ENCODE results near the gene LPXN.

Gene LPXN

GRCh38 chr11:58513747-58514367 lies 61.8 kb downstream of the LPXN start:
- no peaks in the 10 kb centered on the region for H3K36me3 ChIP-seq (replicated peaks; ENCODE audit: insufficient read depth, low read length)
- no peaks in the 10 kb centered on the region for H3K27me3 ChIP-seq (replicated peaks; ENCODE audit: insufficient read depth, low read length)
- DNase-seq, result peak; percentile 10
- no peaks in the 10 kb centered on the region for H3K9me3 ChIP-seq (replicated peaks; ENCODE audit: insufficient read depth, low read length)
- no peaks in the 10 kb centered on the region for H3K4me1 ChIP-seq (ENCODE audit: low read length)
- H3K4me2 ChIP-seq (ENCODE audit: low read depth, low read length), result no peak overlapping the region
- TF ChIP-seq EZH2 (optimal IDR thresholded peaks at IDR 0.05; ENCODE audit: low read depth, low read length), result no peak
- TF ChIP-seq EZH2phosphoT487 (IDR thresholded peaks at IDR 0.05; ENCODE audit: low read length), result no peak
- TF ChIP-seq, protein P1, sequence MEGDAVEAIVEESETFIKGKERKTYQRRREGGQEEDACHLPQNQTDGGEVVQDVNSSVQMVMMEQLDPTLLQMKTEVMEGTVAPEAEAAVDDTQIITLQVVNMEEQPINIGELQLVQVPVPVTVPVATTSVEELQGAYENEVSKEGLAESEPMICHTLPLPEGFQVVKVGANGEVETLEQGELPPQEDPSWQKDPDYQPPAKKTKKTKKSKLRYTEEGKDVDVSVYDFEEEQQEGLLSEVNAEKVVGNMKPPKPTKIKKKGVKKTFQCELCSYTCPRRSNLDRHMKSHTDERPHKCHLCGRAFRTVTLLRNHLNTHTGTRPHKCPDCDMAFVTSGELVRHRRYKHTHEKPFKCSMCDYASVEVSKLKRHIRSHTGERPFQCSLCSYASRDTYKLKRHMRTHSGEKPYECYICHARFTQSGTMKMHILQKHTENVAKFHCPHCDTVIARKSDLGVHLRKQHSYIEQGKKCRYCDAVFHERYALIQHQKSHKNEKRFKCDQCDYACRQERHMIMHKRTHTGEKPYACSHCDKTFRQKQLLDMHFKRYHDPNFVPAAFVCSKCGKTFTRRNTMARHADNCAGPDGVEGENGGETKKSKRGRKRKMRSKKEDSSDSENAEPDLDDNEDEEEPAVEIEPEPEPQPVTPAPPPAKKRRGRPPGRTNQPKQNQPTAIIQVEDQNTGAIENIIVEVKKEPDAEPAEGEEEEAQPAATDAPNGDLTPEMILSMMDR (IDR thresholded peaks at IDR 0.05; ENCODE audit: low read length), result peak; percentile 41
- no peak overlapping the region for H3K27ac ChIP-seq (ENCODE audit: low read length)
- no peaks in the 10 kb centered on the region for H3F3A ChIP-seq (ENCODE audit: insufficient read depth, low read length)
- no peak overlapping the region for H3K4me3 ChIP-seq (ENCODE audit: low read length)
- H4K20me1 ChIP-seq (ENCODE audit: insufficient read depth, low read length), result no peaks in the 10 kb centered on the region
- H3K79me2 ChIP-seq (ENCODE audit: low read length), result no peaks in the 10 kb centered on the region
- H2AFZ ChIP-seq (ENCODE audit: low read length), result no peak overlapping the region
- H3K9me2 ChIP-seq (replicated peaks; ENCODE audit: insufficient read depth, low read length), result no peaks in the 10 kb centered on the region
- no peak overlapping the region for H3K9ac ChIP-seq (ENCODE audit: low read length)

- H3K4me2 ChIP-seq (ENCODE audit: low read depth, low read length), result no peak overlapping the region
- no peaks in the 10 kb centered on the region for H3K36me3 ChIP-seq (replicated peaks; ENCODE audit: insufficient read depth, low read length)
- no peak overlapping the region for H2AFZ ChIP-seq (ENCODE audit: low read length)
- H3K9me3 ChIP-seq (replicated peaks; ENCODE audit: insufficient read depth, low read length), result no peaks in the 10 kb centered on the region
- no peak for DNase-seq
- H3K9me2 ChIP-seq (replicated peaks; ENCODE audit: insufficient read depth, low read length), result no peaks in the 10 kb centered on the region
- TF ChIP-seq EZH2phosphoT487 (IDR thresholded peaks at IDR 0.05; ENCODE audit: low read length) (no peak), EZH2 (optimal IDR thresholded peaks at IDR 0.05; ENCODE audit: low read depth, low read length) (no peak)
- TF ChIP-seq, protein P1 (IDR thresholded peaks at IDR 0.05; ENCODE audit: low read length), result no peak
- H4K20me1 ChIP-seq (ENCODE audit: insufficient read depth, low read length), result no peaks in the 10 kb centered on the region
- no peaks in the 10 kb centered on the region for H3K79me2 ChIP-seq (ENCODE audit: low read length)
- H3K4me1 ChIP-seq (ENCODE audit: low read length), result no peaks in the 10 kb centered on the region
- H3F3A ChIP-seq (ENCODE audit: insufficient read depth, low read length), result no peaks in the 10 kb centered on the region
- no peaks in the 10 kb centered on the region for H3K27me3 ChIP-seq (replicated peaks; ENCODE audit: insufficient read depth, low read length)
- no peak overlapping the region for H3K27ac ChIP-seq (ENCODE audit: low read length)
- no peak overlapping the region for H3K9ac ChIP-seq (ENCODE audit: low read length)
- H3K4me3 ChIP-seq (ENCODE audit: low read length), result no peak overlapping the region
Observed at GRCh38 chr11:58511636-58512035, 64.0 kb downstream of the LPXN start.

DNA sequence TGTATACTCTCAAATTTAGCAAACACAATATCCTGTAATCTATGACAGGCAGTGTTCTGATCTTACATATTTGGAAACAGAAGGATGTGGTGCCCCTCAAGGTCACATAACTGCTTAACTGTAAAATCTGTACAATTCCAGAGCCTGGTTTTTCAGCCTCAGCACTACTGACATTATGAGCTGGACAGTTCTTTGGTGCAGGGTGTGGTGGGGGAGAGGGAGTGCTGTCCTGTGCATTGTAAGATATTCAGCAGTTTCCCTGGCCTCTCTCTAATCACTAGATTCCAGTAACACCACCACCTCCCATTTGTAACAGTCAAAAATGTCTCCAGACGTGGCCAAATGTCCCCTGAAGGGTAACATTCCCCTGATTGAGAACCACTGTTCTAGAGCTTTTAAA lies 65.9 kb downstream of the LPXN start:
- no peaks in the 10 kb centered on the region for H3K79me2 ChIP-seq (ENCODE audit: low read length)
- no peaks in the 10 kb centered on the region for H4K20me1 ChIP-seq (ENCODE audit: insufficient read depth, low read length)
- TF ChIP-seq EZH2 (optimal IDR thresholded peaks at IDR 0.05; ENCODE audit: low read depth, low read length) (no peak), EZH2phosphoT487 (IDR thresholded peaks at IDR 0.05; ENCODE audit: low read length) (no peak)
- TF ChIP-seq, protein P1 (IDR thresholded peaks at IDR 0.05; ENCODE audit: low read length), result no peak
- no peak overlapping the region for H3K4me3 ChIP-seq (ENCODE audit: low read length)
- H3K4me1 ChIP-seq (ENCODE audit: low read length), result no peaks in the 10 kb centered on the region
- DNase-seq, result no peak
- H3K9me2 ChIP-seq (replicated peaks; ENCODE audit: insufficient read depth, low read length), result no peaks in the 10 kb centered on the region
- H3K4me2 ChIP-seq (ENCODE audit: low read depth, low read length), result no peak overlapping the region
- no peak overlapping the region for H3K9ac ChIP-seq (ENCODE audit: low read length)
- no peaks in the 10 kb centered on the region; the same call in 1 of the 2 replicates for H3K36me3 ChIP-seq (replicated peaks; ENCODE audit: insufficient read depth, low read length)
- no peak overlapping the region for H2AFZ ChIP-seq (ENCODE audit: low read length)
- no peaks in the 10 kb centered on the region for H3K27me3 ChIP-seq (replicated peaks; ENCODE audit: insufficient read depth, low read length)
- no peak overlapping the region for H3K27ac ChIP-seq (ENCODE audit: low read length)
- H3K9me3 ChIP-seq (replicated peaks; ENCODE audit: insufficient read depth, low read length), result no peaks in the 10 kb centered on the region
- no peaks in the 10 kb centered on the region for H3F3A ChIP-seq (ENCODE audit: insufficient read depth, low read length)

Measured in MM.1S (cell line).